Measurements from ENCODE around the gene PPP1R2B. TPM values are rescaled to one million over a fixed set of nuclear protein-coding genes. Genes with fewer than 3 reads are reported as not detected.
"Not testable (repeated sequence)": the region's sequence is repeated elsewhere in the genome, so short reads cannot be mapped to it uniquely, and the experiment has no call there.

The PPP1R2B gene
- total RNA-seq, 1 donor from 2014 or later = 0.15 TPM

- Mint-ChIP-seq H3K9me3 (peaks cover 18% of the 10 kb centered on the region), H3K4me1 (no peaks in the 10 kb centered on the region), H3K27me3 (ENCODE audit: insufficient read depth, low read depth) (peaks cover 2% of the 10 kb centered on the region), H3K4me3 (no peak overlapping the region), H3K36me3 (no peaks in the 10 kb centered on the region), H3K27ac (no peak overlapping the region)
- DNase-seq (ENCODE audit: low spot score) = no peak
- H3K36me3 ChIP-seq = no peaks in the 10 kb centered on the region
- H3K27ac ChIP-seq = no peak overlapping the region
- TF ChIP-seq EZH2phosphoT487 (IDR thresholded peaks at IDR 0.05) (no peak), EZH2 (IDR thresholded peaks at IDR 0.05) (no peak), CTCF (IDR thresholded peaks at IDR 0.05) (no peak)
- no peaks in the 10 kb centered on the region for H3F3A ChIP-seq (ENCODE audit: low read depth)
- no peak overlapping the region for H3K4me2 ChIP-seq
- H3K9me3 ChIP-seq (ENCODE audit: low read depth) = peaks cover 6% of the 10 kb centered on the region
- no peak overlapping the region for H3K9ac ChIP-seq
- H3K27me3 ChIP-seq = no peaks in the 10 kb centered on the region
- no peaks in the 10 kb centered on the region for H3K79me2 ChIP-seq (ENCODE audit: low read depth)
- H2AFZ ChIP-seq (replicated peaks) = no peak overlapping the region
- H3K4me1 ChIP-seq = no peaks in the 10 kb centered on the region
- no peaks in the 10 kb centered on the region for H4K20me1 ChIP-seq (ENCODE audit: low read depth)
- no peak overlapping the region for H3K4me3 ChIP-seq
Observed at GRCh38 chr5:156851880-156852279, 1.8 kb downstream of the PPP1R2B start.

- H3K79me2 ChIP-seq (ENCODE audit: low read depth); H3K27me3 ChIP-seq; H3K36me3 ChIP-seq; H3K4me1 ChIP-seq; H2AFZ ChIP-seq (replicated peaks); H4K20me1 ChIP-seq (ENCODE audit: low read depth); H3K4me1 Mint-ChIP-seq; H3K9ac ChIP-seq; DNase-seq (ENCODE audit: low spot score); H3K9me3 ChIP-seq (ENCODE audit: low read depth); H3K27ac ChIP-seq; H3F3A ChIP-seq (ENCODE audit: low read depth); H3K4me3 Mint-ChIP-seq; H3K4me3 ChIP-seq; H3K4me2 ChIP-seq; H3K27ac Mint-ChIP-seq; H3K36me3 Mint-ChIP-seq; H3K27me3 Mint-ChIP-seq (ENCODE audit: insufficient read depth, low read depth): not testable (repeated sequence)
- H3K9me3 Mint-ChIP-seq = peaks cover 18% of the 10 kb centered on the region
Observed at GRCh38 chr5:156853055-156853454, 3.0 kb downstream of the PPP1R2B start.

GRCh38 chr5:156865427-156865826 is 15.3 kb downstream of the PPP1R2B start:
- no peaks in the 10 kb centered on the region for H3K9me3 Mint-ChIP-seq
- Histone ChIP-seq H3K9me3 (ENCODE audit: low read depth) (no peaks in the 10 kb centered on the region), H3K4me1 (no peaks in the 10 kb centered on the region), H3F3A (ENCODE audit: low read depth) (no peaks in the 10 kb centered on the region), H3K4me3 (no peak overlapping the region), H3K79me2 (ENCODE audit: low read depth) (no peaks in the 10 kb centered on the region), H3K27ac (no peak overlapping the region), H2AFZ (replicated peaks) (no peak overlapping the region), H3K36me3 (no peaks in the 10 kb centered on the region), H3K4me2 (no peak overlapping the region), H4K20me1 (ENCODE audit: low read depth) (no peaks in the 10 kb centered on the region), H3K9ac (no peak overlapping the region), H3K27me3 (no peaks in the 10 kb centered on the region)
- no peak overlapping the region for H3K4me3 Mint-ChIP-seq
- DNase-seq (ENCODE audit: low spot score) = no peak
- no peaks in the 10 kb centered on the region for H3K4me1 Mint-ChIP-seq
- TF ChIP-seq EZH2 (IDR thresholded peaks at IDR 0.05) = no peak
- H3K27ac Mint-ChIP-seq = no peak overlapping the region
- H3K27me3 Mint-ChIP-seq (ENCODE audit: insufficient read depth, low read depth) = no peaks in the 10 kb centered on the region
- H3K36me3 Mint-ChIP-seq = no peaks in the 10 kb centered on the region

GRCh38 chr5:156870498-156870839 is 20.4 kb downstream of the PPP1R2B start:
- Mint-ChIP-seq H3K27me3 (ENCODE audit: insufficient read depth, low read depth) (no peaks in the 10 kb centered on the region), H3K27ac (no peak overlapping the region), H3K9me3 (peaks cover 3% of the 10 kb centered on the region), H3K4me3 (no peak overlapping the region), H3K4me1 (no peaks in the 10 kb centered on the region), H3K36me3 (no peaks in the 10 kb centered on the region)
- Histone ChIP-seq H3K27ac (no peak overlapping the region), H3K9ac (no peak overlapping the region), H3F3A (ENCODE audit: low read depth) (no peaks in the 10 kb centered on the region), H4K20me1 (ENCODE audit: low read depth) (no peaks in the 10 kb centered on the region), H3K4me2 (no peak overlapping the region), H3K4me3 (no peak overlapping the region), H2AFZ (replicated peaks) (peak overlapping the region; percentile 40), H3K27me3 (no peaks in the 10 kb centered on the region), H3K36me3 (no peaks in the 10 kb centered on the region), H3K9me3 (ENCODE audit: low read depth) (no peaks in the 10 kb centered on the region), H3K79me2 (ENCODE audit: low read depth) (no peaks in the 10 kb centered on the region), H3K4me1 (no peaks in the 10 kb centered on the region)
- DNase-seq (ENCODE audit: low spot score) = no peak
- TF ChIP-seq CTCF (IDR thresholded peaks at IDR 0.05) (no peak), EZH2 (IDR thresholded peaks at IDR 0.05) (no peak), EZH2phosphoT487 (IDR thresholded peaks at IDR 0.05) (no peak)
